Ascending aorta (tissue), 2 donors: Measurements from ENCODE around the gene TRAM2. TPM values are rescaled to one million over a fixed set of nuclear protein-coding genes. Genes with fewer than 3 reads are reported as not detected.

Source experiments
- DNase-seq, 2 donors: peaks; one replicate each; pipeline ENCODE4 v3.0.0-alpha.2; 2019; ENCODE audit warnings: low spot score in 2 of 2
- H3K27ac ChIP-seq, 2 donors: fragments of 200-600 bp; sonication (generic); one replicate each; pipeline ENCODE4 v1.5.1; 2016 to 2017; ENCODE audit warnings: mild to moderate bottlenecking in 1 of 2
- H3K27me3 ChIP-seq: fragments of 200-600 bp; sonication (generic); one replicate; pipeline ENCODE4 v1.5.1; 2017
- H3K36me3 ChIP-seq, 2 donors: fragments of 200-600 bp; sonication (generic); one replicate each; pipeline ENCODE4 v1.5.1; 2016
- H3K4me1 ChIP-seq, 2 donors: fragments of 200-600 bp; sonication (generic); one replicate each; pipeline ENCODE4 v1.5.1; 2016 to 2017; ENCODE audit warnings: mild to moderate bottlenecking in 1 of 2
- H3K4me3 ChIP-seq, 2 donors: fragments of 200-600 bp; sonication (generic); one replicate each; pipeline ENCODE4 v1.5.1; 2016 to 2017; ENCODE audit warnings: mild to moderate bottlenecking in 1 of 2
- H3K9me3 ChIP-seq, 2 donors: fragments of 200-600 bp; sonication (generic); one replicate each; pipeline ENCODE4 v1.5.1; 2016
- CTCF ChIP-seq, 3 experiments: fragments of 200-600 bp in 2 of 3; fragments of 450-650 bp in 1 of 3; sonication (generic) in 2 of 3; IDR thresholded peaks; one replicate each; pipeline ENCODE4 v1.5.1; 2016 to 2019; ENCODE audit warnings: antibody characterized with exemption in 3 of 3, mild to moderate bottlenecking in 1 of 3, moderate library complexity in 1 of 3
- intact Hi-C: fragments of 100-400 bp; cut with DNase I; formaldehyde crosslinking; loops from one replicate; pipeline ENCODE4 v1.15.1; 2023
- total RNA-seq: library from RNA; depleted of rRNA; stranded (reverse); fragments of >200 nt; gene quantifications from one replicate; pipeline ENCODE4 v1.1.0, GENCODE V29; 2016

TRAM2 gene
- total RNA-seq, 1 donor from 2014 or later, result 32.6 TPM

GRCh38 chr6:52541135-52541534 is 35.7 kb downstream of the TRAM2 start:
- Histone ChIP-seq H3K27me3 (no peaks in the 10 kb centered on the region), H3K4me1 (peaks cover 17 to 86% of the 10 kb centered on the region in 2 donors), H3K36me3 (no peaks in the 10 kb centered on the region), H3K27ac (peak overlapping the region; percentile 86 to 87), H3K4me3 (no peak overlapping the region), H3K9me3 (no peaks in the 10 kb centered on the region)
- intact Hi-C loops, result loop anchor here (2.0 to 5.0 kb wide), 2 partner anchors 18 to 36 kb away; partner anchors contain the start of gene TRAM2
- TF ChIP-seq CTCF (IDR thresholded peaks at IDR 0.05), result no peak
- no peak for DNase-seq

GRCh38 chr6:52540286-52540902 is 36.5 kb downstream of the TRAM2 start:
- Histone ChIP-seq H3K4me3 (no peak overlapping the region), H3K4me1 (peaks cover 17 to 82% of the 10 kb centered on the region in 2 donors), H3K36me3 (peaks cover 0 to under 1% of the 10 kb centered on the region in 2 donors), H3K27ac (peak overlapping the region; percentile 86 to 87), H3K27me3 (no peaks in the 10 kb centered on the region), H3K9me3 (no peaks in the 10 kb centered on the region)
- no peak for DNase-seq
- no peak for TF ChIP-seq CTCF (IDR thresholded peaks at IDR 0.05)
- intact Hi-C loops, result loop anchor here (2.0 to 5.0 kb wide), 2 partner anchors 18 to 37 kb away; partner anchors contain the start of gene TRAM2

- peak overlapping the region; percentile 86 to 87 for H3K27ac ChIP-seq
- H3K36me3 ChIP-seq, result peaks cover 6 to 8% of the 10 kb centered on the region in 2 donors
- H3K27me3 ChIP-seq, result no peaks in the 10 kb centered on the region
- H3K4me1 ChIP-seq, result peaks cover 16 to 74% of the 10 kb centered on the region in 2 donors
- H3K4me3 ChIP-seq, result no peak overlapping the region
- TF ChIP-seq CTCF (IDR thresholded peaks at IDR 0.05), result no peak
- no peak for DNase-seq
- intact Hi-C loops, result loop anchor here (2.0 to 5.0 kb wide), 2 partner anchors 17 to 38 kb away; partner anchors contain the start of gene TRAM2
- no peaks in the 10 kb centered on the region for H3K9me3 ChIP-seq
These were observed 37.3 kb downstream of the TRAM2 start for GRCh38 chr6:52539607-52540006.

- Histone ChIP-seq H3K36me3 (peaks cover 12 to 15% of the 10 kb centered on the region in 2 donors), H3K9me3 (no peaks in the 10 kb centered on the region), H3K4me3 (no peak overlapping the region), H3K27me3 (no peaks in the 10 kb centered on the region), H3K27ac (peak overlapping the region; percentile 86 to 87), H3K4me1 (peaks cover 9 to 68% of the 10 kb centered on the region in 2 donors)
- intact Hi-C loops, result no loop called here
- TF ChIP-seq CTCF (IDR thresholded peaks at IDR 0.05), result no peak
- no peak for DNase-seq
These were observed 37.9 kb downstream of the TRAM2 start for GRCh38 chr6:52538901-52539354.

GRCh38 chr6:52538252-52538900 is 38.5 kb downstream of the TRAM2 start:
- Histone ChIP-seq H3K36me3 (peaks cover 12 to 18% of the 10 kb centered on the region in 2 donors), H3K27me3 (no peaks in the 10 kb centered on the region), H3K4me3 (no peak overlapping the region), H3K27ac (peak overlapping the region; percentile 86 to 87), H3K9me3 (no peaks in the 10 kb centered on the region), H3K4me1 (peaks cover 5 to 63% of the 10 kb centered on the region in 2 donors)
- intact Hi-C loops, result no loop called here
- TF ChIP-seq CTCF (IDR thresholded peaks at IDR 0.05), result no peak
- no peak for DNase-seq
